DOHH2 (cell line): ENCODE measurements around the gene MSH6.

Experiments used
- H3F3A ChIP-seq: fragments of 200-600 bp; sonication (generic), shearing (Covaris generic); 2 replicates; pipeline ENCODE4 v1.6.0; 2016; ENCODE audit warnings: antibody characterized with exemption, mild to moderate bottlenecking; ENCODE audit not compliant: control insufficient read depth, insufficient read depth
- H3K27ac ChIP-seq: fragments of 200-600 bp; sonication (generic); 2 replicates; pipeline ENCODE4 v1.5.1; 2014; ENCODE audit warnings: low read depth, mild to moderate bottlenecking, low read length, moderate library complexity
- H3K27me3 ChIP-seq: fragments of 200-600 bp; sonication (generic); 2 replicates; pipeline ENCODE4 v1.6.1; 2014; ENCODE audit warnings: mild to moderate bottlenecking, low read length, mixed read lengths; ENCODE audit not compliant: control insufficient read depth
- H3K36me3 ChIP-seq: fragments of 200-600 bp; sonication (generic); 2 replicates; pipeline ENCODE4 v1.6.1; 2014; ENCODE audit warnings: mild to moderate bottlenecking, low read length, moderate library complexity, mixed read lengths; ENCODE audit not compliant: control insufficient read depth
- H3K4me1 ChIP-seq: fragments of 200-600 bp; sonication (generic); 2 replicates; pipeline ENCODE4 v1.6.1; 2014; ENCODE audit warnings: mild to moderate bottlenecking, low read length, mixed read lengths; ENCODE audit not compliant: control insufficient read depth
- H3K4me2 ChIP-seq: fragments of 200-600 bp; sonication (generic); 2 replicates; pipeline ENCODE4 v1.6.0; 2014; ENCODE audit warnings: mild to moderate bottlenecking, low read length, moderate library complexity
- H3K4me3 ChIP-seq: fragments of 200-600 bp; sonication (generic); 2 replicates; pipeline ENCODE4 v1.5.1; 2014; ENCODE audit warnings: mild to moderate bottlenecking, low read length, mixed read lengths
- H3K79me2 ChIP-seq: fragments of 200-600 bp; sonication (generic); 2 replicates; pipeline ENCODE4 v1.6.1; 2014; ENCODE audit warnings: mild to moderate bottlenecking, low read length, mixed read lengths; ENCODE audit not compliant: control insufficient read depth
- H3K9me2 ChIP-seq: fragments of 200-600 bp; sonication (generic); replicated peaks from 2 replicates; pipeline ENCODE4 v1.6.1; 2014; ENCODE audit warnings: mild to moderate bottlenecking, low read length, mixed read lengths; ENCODE audit not compliant: control insufficient read depth
- H3K9me3 ChIP-seq: fragments of 200-600 bp; sonication (generic); 2 replicates; pipeline ENCODE4 v1.6.1; 2014; ENCODE audit warnings: antibody characterized with exemption, low read length, mixed read lengths; ENCODE audit not compliant: control insufficient read depth, insufficient read depth
- H4K20me1 ChIP-seq: fragments of 200-600 bp; sonication (generic); 2 replicates; pipeline ENCODE4 v1.6.0; 2014; ENCODE audit warnings: low read depth, mild to moderate bottlenecking, antibody characterized with exemption, low read length, moderate library complexity; ENCODE audit not compliant: control insufficient read depth, insufficient read depth
- CTCF ChIP-seq: fragments of 200-600 bp; sonication (generic); IDR thresholded peaks from one replicate; pipeline ENCODE4 v1.5.1; 2014; ENCODE audit warnings: antibody characterized with exemption, mild to moderate bottlenecking, low read depth, low read length; ENCODE audit not compliant: poor library complexity, severe bottlenecking
- EZH2phosphoT487 ChIP-seq: fragments of 200-600 bp; sonication (generic); IDR thresholded peaks from 2 replicates; pipeline ENCODE4 v1.6.1; 2017; ENCODE audit warnings: borderline replicate concordance, mild to moderate bottlenecking, antibody characterized with exemption, low read length, moderate library complexity, mixed read lengths

Gene MSH6

GRCh38 chr2:47785986-47786385, 3.0 kb downstream of the MSH6 start:
- Histone ChIP-seq H3K4me1 (peaks cover 50% of the 10 kb centered on the region), H4K20me1 (peaks cover 48% of the 10 kb centered on the region), H3K79me2 (peaks cover 93% of the 10 kb centered on the region), H3K4me3 (peak overlapping the region; percentile 100), H3K4me2 (peak overlapping the region; percentile 68), H3K9me2 (no peaks in the 10 kb centered on the region), H3K36me3 (peaks cover 69% of the 10 kb centered on the region), H3K27ac (no peak overlapping the region), H3F3A (peaks cover 18% of the 10 kb centered on the region), H3K27me3 (no peaks in the 10 kb centered on the region), H3K9me3 (no peaks in the 10 kb centered on the region)
- no peak for TF ChIP-seq CTCF

GRCh38 chr2:47796090-47796697, 13.2 kb downstream of the MSH6 start:
- Histone ChIP-seq H3K9me3 (no peaks in the 10 kb centered on the region), H3F3A (peaks cover 21% of the 10 kb centered on the region), H3K4me2 (no peak overlapping the region), H3K4me3 (no peak overlapping the region), H3K36me3 (peaks cover 91% of the 10 kb centered on the region), H3K27ac (no peak overlapping the region), H3K4me1 (no peaks in the 10 kb centered on the region), H3K9me2 (no peaks in the 10 kb centered on the region), H3K79me2 (peaks cover 99% of the 10 kb centered on the region), H4K20me1 (no peaks in the 10 kb centered on the region), H3K27me3 (no peaks in the 10 kb centered on the region)
- no peak for TF ChIP-seq CTCF

- H3F3A ChIP-seq: peaks cover 35% of the 10 kb centered on the region
- H4K20me1 ChIP-seq: peaks cover 7% of the 10 kb centered on the region; the same call in 1 of the 2 replicates
- peaks cover 100% of the 10 kb centered on the region for H3K36me3 ChIP-seq
- no peak overlapping the region for H3K27ac ChIP-seq
- H3K4me2 ChIP-seq: no peak overlapping the region
- no peaks in the 10 kb centered on the region for H3K27me3 ChIP-seq
- peaks cover 99% of the 10 kb centered on the region for H3K79me2 ChIP-seq
- no peak overlapping the region for H3K4me3 ChIP-seq
- H3K4me1 ChIP-seq: peaks cover 11% of the 10 kb centered on the region
- no peaks in the 10 kb centered on the region for H3K9me2 ChIP-seq
- TF ChIP-seq CTCF: no peak
- no peak for TF ChIP-seq EZH2phosphoT487
- H3K9me3 ChIP-seq: peaks cover 8% of the 10 kb centered on the region; the same call in 1 of the 2 replicates
Measured at GRCh38 chr2:47798631-47799030, 15.7 kb downstream of the MSH6 start.
